ENCODE data around the gene C1orf232. TPM values are rescaled to one million over a fixed set of nuclear protein-coding genes. Genes with fewer than 3 reads are reported as not detected.

The C1orf232 gene
- total RNA-seq, 1 donor from 2014 or later, result not detected

DNA sequence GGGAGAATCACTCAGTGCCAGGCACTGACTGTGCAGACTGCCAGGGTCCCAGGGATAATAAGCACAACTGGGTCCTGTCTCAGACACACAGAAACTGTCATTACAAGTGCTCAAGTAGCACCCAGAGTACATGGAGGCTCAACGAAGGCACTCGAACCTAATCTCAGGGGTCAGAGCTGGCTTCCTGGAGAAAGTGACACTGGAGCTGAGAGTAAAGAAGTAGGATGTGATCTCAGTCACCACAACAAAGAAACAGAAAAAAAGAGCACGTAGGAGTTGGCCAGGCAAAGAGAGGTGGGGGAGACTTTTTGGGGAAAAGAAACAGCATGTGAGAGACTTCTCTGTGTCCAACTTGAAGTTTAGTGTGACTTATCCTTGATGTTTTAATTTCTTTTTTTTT lies 23.0 kb upstream of the C1orf232 start:
- H3K4me3 Mint-ChIP-seq (ENCODE audit: unreplicated experiment), result no peak overlapping the region
- TF ChIP-seq, protein P1, sequence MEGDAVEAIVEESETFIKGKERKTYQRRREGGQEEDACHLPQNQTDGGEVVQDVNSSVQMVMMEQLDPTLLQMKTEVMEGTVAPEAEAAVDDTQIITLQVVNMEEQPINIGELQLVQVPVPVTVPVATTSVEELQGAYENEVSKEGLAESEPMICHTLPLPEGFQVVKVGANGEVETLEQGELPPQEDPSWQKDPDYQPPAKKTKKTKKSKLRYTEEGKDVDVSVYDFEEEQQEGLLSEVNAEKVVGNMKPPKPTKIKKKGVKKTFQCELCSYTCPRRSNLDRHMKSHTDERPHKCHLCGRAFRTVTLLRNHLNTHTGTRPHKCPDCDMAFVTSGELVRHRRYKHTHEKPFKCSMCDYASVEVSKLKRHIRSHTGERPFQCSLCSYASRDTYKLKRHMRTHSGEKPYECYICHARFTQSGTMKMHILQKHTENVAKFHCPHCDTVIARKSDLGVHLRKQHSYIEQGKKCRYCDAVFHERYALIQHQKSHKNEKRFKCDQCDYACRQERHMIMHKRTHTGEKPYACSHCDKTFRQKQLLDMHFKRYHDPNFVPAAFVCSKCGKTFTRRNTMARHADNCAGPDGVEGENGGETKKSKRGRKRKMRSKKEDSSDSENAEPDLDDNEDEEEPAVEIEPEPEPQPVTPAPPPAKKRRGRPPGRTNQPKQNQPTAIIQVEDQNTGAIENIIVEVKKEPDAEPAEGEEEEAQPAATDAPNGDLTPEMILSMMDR (IDR thresholded peaks at IDR 0.05), result no peak
- peaks cover 1% of the 10 kb centered on the region for H3K36me3 Mint-ChIP-seq (ENCODE audit: low read depth)
- no peaks in the 10 kb centered on the region for H3K4me1 Mint-ChIP-seq (ENCODE audit: low read depth)
- no peaks in the 10 kb centered on the region for H3K9me3 Mint-ChIP-seq (ENCODE audit: low read depth)
- peaks cover 12% of the 10 kb centered on the region for H3K27me3 Mint-ChIP-seq (ENCODE audit: low read depth)
- no peak overlapping the region for H3K27ac Mint-ChIP-seq (ENCODE audit: unreplicated experiment)
- no peak for DNase-seq (ENCODE audit: low spot score)

DNA sequence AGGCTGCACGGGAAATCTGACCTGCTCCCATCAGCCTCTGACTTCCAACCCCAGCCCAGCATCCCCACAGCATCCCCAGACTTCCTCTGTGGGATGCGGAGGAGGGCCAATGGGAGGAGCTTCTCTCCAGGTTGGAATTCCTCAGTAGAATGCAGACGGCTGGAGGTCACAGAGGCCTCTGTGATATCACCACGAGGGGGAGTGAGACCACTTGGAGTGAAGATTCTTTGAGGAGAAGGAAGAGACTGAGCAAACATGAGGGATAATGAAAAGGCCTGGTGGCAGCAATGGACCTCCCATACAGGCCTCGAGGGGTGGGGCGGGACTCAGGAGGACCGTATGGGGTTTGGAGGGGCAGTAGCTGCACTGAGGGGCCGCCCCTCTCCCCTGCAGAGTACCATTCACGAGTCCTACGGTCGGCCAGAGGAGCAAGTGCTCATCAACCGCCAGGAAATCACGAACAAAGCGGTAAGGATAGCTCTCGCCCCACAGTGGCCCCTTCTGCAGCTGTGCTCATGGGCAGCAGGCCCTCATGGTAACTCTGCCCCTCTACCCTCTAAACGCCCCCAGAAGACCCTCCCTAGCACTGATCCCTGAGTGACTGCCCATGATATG lies 21.7 kb upstream of the C1orf232 start, which contains the start of gene CATSPER4:
TSS of gene CATSPER4 (plus strand) at position 230 of the 615 bp plus-strand sequence. CDS start at position 256, 26 bp downstream.
- H3K27me3 Mint-ChIP-seq (ENCODE audit: low read depth), result peaks cover 9% of the 10 kb centered on the region
- H3K4me1 Mint-ChIP-seq (ENCODE audit: low read depth), result no peaks in the 10 kb centered on the region
- H3K9me3 Mint-ChIP-seq (ENCODE audit: low read depth), result no peaks in the 10 kb centered on the region
- H3K36me3 Mint-ChIP-seq (ENCODE audit: low read depth), result peaks cover 1% of the 10 kb centered on the region
- no peak within 1 kb of the TSS for H3K4me3 Mint-ChIP-seq (ENCODE audit: unreplicated experiment)
- no peak within 1 kb of the TSS for H3K27ac Mint-ChIP-seq (ENCODE audit: unreplicated experiment)
- TF ChIP-seq, protein P1 (IDR thresholded peaks at IDR 0.05), result peak; percentile 35
- DNase-seq (ENCODE audit: low spot score), result no peak

DNA sequence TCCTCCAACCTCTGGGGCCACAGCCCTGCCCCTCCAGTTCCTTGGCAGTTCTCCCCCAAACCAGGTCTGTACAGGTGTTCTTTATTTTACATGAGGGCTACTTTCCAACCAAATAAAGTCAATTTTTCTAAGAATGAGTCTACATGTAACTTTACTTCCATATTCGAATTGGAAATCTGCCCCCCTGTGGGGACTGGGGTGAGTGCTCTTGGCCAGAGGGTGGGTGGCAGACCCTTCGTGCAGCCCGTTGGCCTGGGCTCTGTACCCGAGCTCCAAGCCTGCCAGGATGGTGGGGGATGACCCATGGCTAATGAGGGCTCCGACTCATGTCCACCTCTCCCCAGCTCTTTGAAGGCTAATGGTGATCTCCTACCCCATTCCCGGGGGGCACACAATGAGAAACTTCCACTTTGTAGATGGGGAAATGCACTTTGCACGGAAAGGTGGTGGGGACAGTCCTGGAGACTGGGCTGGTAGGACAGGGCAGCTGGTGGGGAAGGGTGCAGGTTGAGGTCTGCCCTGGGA lies 21.1 kb upstream of the C1orf232 start:
- no peaks in the 10 kb centered on the region for H3K4me1 Mint-ChIP-seq (ENCODE audit: low read depth)
- TF ChIP-seq, protein P1 (IDR thresholded peaks at IDR 0.05), result no peak
- H3K27me3 Mint-ChIP-seq (ENCODE audit: low read depth), result peaks cover 7% of the 10 kb centered on the region
- no peak for DNase-seq (ENCODE audit: low spot score)
- H3K9me3 Mint-ChIP-seq (ENCODE audit: low read depth), result no peaks in the 10 kb centered on the region
- no peak overlapping the region for H3K4me3 Mint-ChIP-seq (ENCODE audit: unreplicated experiment)
- peaks cover 1% of the 10 kb centered on the region for H3K36me3 Mint-ChIP-seq (ENCODE audit: low read depth)
- no peak overlapping the region for H3K27ac Mint-ChIP-seq (ENCODE audit: unreplicated experiment)

DNA sequence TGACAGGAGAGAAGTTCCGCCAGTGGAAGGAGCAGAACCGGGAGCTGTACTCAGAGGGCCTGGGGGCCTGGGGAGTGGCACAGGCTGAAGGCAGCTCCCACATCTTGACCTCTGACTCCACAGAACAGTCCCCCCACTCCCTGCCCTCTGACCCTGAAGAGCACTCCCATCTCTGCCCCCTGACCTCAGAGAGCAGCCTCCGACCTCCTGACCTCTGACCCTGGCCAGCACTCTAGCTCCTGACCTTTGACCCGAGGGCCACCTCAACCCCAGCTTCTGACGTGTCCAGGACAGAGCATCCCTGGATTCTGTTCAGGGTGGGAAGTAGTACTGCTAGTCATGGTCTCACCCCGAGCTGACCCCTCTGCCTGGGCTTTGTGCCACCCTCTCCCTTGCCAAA lies 20.6 kb upstream of the C1orf232 start:
- TF ChIP-seq, protein P1 (IDR thresholded peaks at IDR 0.05), result no peak
- H3K4me1 Mint-ChIP-seq (ENCODE audit: low read depth), result no peaks in the 10 kb centered on the region
- no peak overlapping the region for H3K4me3 Mint-ChIP-seq (ENCODE audit: unreplicated experiment)
- peaks cover 6% of the 10 kb centered on the region for H3K27me3 Mint-ChIP-seq (ENCODE audit: low read depth)
- no peak for DNase-seq (ENCODE audit: low spot score)
- peaks cover 1% of the 10 kb centered on the region for H3K36me3 Mint-ChIP-seq (ENCODE audit: low read depth)
- no peaks in the 10 kb centered on the region for H3K9me3 Mint-ChIP-seq (ENCODE audit: low read depth)
- H3K27ac Mint-ChIP-seq (ENCODE audit: unreplicated experiment), result no peak overlapping the region

DNA sequence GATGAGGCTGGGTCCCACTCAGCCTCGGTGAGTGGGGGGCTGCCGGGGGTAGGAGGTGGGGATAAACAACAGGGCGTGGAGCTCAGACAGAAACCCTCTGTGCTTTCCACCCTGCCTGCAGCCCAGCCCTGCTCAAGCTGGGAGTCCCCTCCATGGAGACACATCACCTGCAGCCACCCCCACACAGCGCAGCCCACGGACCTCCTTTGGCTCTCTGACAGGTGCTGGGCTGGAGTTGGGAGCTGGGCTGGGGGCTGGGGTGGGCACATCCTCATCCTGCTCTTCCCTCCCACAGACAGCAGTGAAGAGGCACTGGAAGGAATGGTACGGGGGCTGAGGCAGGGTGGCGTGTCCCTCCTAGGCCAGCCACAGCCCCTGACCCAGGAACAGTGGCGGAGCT lies 19.7 kb upstream of the C1orf232 start:
- peaks cover 2% of the 10 kb centered on the region for H3K27me3 Mint-ChIP-seq (ENCODE audit: low read depth)
- H3K4me3 Mint-ChIP-seq (ENCODE audit: unreplicated experiment), result no peak overlapping the region
- TF ChIP-seq, protein P1 (IDR thresholded peaks at IDR 0.05), result no peak
- no peaks in the 10 kb centered on the region for H3K9me3 Mint-ChIP-seq (ENCODE audit: low read depth)
- DNase-seq (ENCODE audit: low spot score), result no peak
- no peak overlapping the region for H3K27ac Mint-ChIP-seq (ENCODE audit: unreplicated experiment)
- no peaks in the 10 kb centered on the region for H3K4me1 Mint-ChIP-seq (ENCODE audit: low read depth)
- H3K36me3 Mint-ChIP-seq (ENCODE audit: low read depth), result peaks cover 1% of the 10 kb centered on the region

Measured in chondrocyte (in vitro differentiated cells).